OCI-LY7 (cell line): ENCODE results near the gene OGFOD3.

Experiments
- CTCF ChIP-seq: fragments of 200-600 bp; sonication (generic); conservative IDR thresholded peaks from 2 replicates; pipeline ENCODE4 v1.5.1; 2014; ENCODE audit warnings: mild to moderate bottlenecking, antibody characterized with exemption, low read length, moderate library complexity, mixed read lengths
- EZH2phosphoT487 ChIP-seq: fragments of 200-600 bp; sonication (generic); IDR thresholded peaks from 2 replicates; pipeline ENCODE4 v1.6.1; 2018; ENCODE audit warnings: low read depth, borderline replicate concordance, mild to moderate bottlenecking, mixed run types, antibody characterized with exemption, low read length, moderate library complexity, mixed read lengths

DNA sequence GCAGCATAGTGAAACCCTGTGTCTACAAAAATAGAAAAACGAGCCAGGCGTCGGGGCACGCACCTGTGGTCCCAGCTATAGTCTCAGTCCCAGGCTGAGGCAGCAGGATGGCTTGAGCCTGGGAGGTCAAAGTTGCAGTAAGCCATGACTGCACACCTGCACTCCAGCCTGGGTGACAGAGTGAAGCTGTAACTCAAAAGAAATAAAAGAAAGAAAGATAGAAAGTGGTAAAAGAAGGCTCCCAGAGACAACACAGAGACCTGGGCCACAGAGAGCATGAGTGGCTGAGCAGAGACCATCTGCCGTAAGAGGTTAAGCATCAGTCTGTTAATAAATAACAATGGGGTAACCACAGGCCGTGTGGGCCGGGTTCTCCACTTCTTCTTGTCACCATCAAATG, 15.5 kb downstream of the OGFOD3 start:
- no peak for TF ChIP-seq CTCF
- no peak for TF ChIP-seq EZH2phosphoT487
